Progenitor cell of endocrine pancreas (in vitro differentiated cells): ENCODE results near the gene SYNJ1. TPM values are rescaled to one million over a fixed set of nuclear protein-coding genes. Genes with fewer than 3 reads are reported as not detected.

Experiments
- DNase-seq: peaks from one replicate; pipeline ENCODE4 v3.0.0; 2021; ENCODE audit warnings: low spot score; ENCODE audit not compliant: unreplicated experiment
- H3K27ac Mint-ChIP-seq: 2 replicates; pipeline ENCODE4 v1.8.0; 2021; ENCODE audit warnings: mild to moderate bottlenecking, moderate library complexity, mixed read lengths
- H3K27me3 Mint-ChIP-seq: 2 replicates; pipeline ENCODE4 v1.8.0; 2021; ENCODE audit warnings: mixed read lengths
- H3K36me3 Mint-ChIP-seq: 2 replicates; pipeline ENCODE4 v1.8.0; 2022; ENCODE audit warnings: mixed read lengths; ENCODE audit not compliant: insufficient read depth
- H3K4me1 Mint-ChIP-seq: 2 replicates; pipeline ENCODE4 v1.8.0; 2021; ENCODE audit warnings: low read depth, mixed read lengths
- H3K4me3 Mint-ChIP-seq: 2 replicates; pipeline ENCODE4 v1.8.0; 2021; ENCODE audit warnings: low read depth, mild to moderate bottlenecking, moderate library complexity, mixed read lengths
- H3K9me3 Mint-ChIP-seq: 2 replicates; pipeline ENCODE4 v1.8.0; 2021; ENCODE audit warnings: low read depth, mixed read lengths
- total RNA-seq: library from RNA; stranded (reverse); gene quantifications from 2 replicates; pipeline ENCODE4 v1.2.1, GENCODE V29; 2021
- TF ChIP-seq, protein P1 (sequence below): fragments of 200-600 bp; sonication (generic); IDR thresholded peaks from one replicate; pipeline ENCODE4 v1.5.0; 2021; ENCODE audit warnings: antibody characterized with exemption, mild to moderate bottlenecking; ENCODE audit not compliant: unreplicated experiment

SYNJ1 gene
- total RNA-seq, 1 donor from 2014 or later, result 10.1 TPM

DNA sequence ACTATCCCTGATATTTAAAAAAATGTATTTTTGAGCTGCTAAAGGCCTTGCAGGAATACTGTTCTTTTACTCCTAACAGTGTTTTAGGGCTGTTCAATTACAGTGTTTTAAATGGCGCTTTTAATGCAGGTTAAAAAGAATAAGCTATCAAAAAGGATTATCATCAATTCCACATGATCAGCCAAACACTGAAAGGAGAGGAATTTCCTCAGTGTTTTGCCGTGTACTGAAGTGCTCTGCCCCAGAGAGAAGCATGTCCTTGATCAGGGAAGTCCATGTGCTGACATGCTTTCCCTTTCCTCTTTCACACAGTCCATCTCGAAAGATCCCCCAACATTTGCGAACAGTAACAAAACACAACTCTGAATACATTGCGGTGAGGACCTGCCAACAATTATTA is 119.0 kb downstream of the SYNJ1 start:
- Mint-ChIP-seq H3K36me3 (peaks cover 21% of the 10 kb centered on the region), H3K4me3 (no peak overlapping the region), H3K4me1 (peaks cover 2% of the 10 kb centered on the region), H3K9me3 (no peaks in the 10 kb centered on the region), H3K27ac (no peak overlapping the region), H3K27me3 (no peaks in the 10 kb centered on the region)
- DNase-seq, result no peak
- TF ChIP-seq, protein P1, sequence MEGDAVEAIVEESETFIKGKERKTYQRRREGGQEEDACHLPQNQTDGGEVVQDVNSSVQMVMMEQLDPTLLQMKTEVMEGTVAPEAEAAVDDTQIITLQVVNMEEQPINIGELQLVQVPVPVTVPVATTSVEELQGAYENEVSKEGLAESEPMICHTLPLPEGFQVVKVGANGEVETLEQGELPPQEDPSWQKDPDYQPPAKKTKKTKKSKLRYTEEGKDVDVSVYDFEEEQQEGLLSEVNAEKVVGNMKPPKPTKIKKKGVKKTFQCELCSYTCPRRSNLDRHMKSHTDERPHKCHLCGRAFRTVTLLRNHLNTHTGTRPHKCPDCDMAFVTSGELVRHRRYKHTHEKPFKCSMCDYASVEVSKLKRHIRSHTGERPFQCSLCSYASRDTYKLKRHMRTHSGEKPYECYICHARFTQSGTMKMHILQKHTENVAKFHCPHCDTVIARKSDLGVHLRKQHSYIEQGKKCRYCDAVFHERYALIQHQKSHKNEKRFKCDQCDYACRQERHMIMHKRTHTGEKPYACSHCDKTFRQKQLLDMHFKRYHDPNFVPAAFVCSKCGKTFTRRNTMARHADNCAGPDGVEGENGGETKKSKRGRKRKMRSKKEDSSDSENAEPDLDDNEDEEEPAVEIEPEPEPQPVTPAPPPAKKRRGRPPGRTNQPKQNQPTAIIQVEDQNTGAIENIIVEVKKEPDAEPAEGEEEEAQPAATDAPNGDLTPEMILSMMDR, result no peak

DNA sequence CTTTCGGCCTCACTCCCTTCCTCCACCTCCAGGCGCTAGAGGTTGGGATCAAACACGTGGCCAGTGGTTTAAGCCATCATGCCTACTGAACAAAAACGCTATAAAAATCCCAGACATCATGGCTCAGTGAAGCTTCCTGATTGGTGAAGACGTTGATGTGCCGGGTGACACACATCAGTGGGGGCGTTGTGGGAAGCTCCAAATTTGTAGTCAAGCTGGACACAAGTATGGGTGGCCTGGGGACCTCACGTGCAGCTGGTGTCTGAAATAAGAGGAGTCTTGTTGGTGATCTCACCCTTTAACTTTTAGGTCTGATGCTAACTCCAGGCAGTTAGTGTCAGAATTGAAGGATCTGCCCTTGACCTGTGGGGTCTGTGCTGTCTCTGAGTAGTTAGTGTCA is 122.3 kb downstream of the SYNJ1 start:
- Mint-ChIP-seq H3K27me3 (no peaks in the 10 kb centered on the region), H3K4me1 (no peaks in the 10 kb centered on the region), H3K4me3 (no peak overlapping the region)

DNA sequence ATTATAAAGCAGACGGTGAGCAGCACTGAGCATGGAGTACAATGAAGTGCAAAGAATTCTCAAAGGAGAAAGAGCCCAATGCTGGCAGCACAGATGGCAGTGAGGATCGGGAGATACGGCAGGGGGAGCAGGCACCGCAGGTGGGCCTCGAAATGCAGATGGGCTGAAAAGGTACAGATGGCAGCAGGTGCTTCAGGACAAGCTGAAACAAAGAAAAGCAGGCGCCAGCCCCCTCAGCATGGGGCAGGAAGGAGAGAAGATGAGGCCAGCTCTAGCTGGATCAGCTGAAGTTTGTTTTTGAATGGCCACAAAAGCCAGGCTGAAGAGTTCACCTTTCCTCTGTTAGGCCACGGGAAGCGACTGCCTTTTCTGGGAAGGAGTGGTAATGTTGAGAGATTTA is 123.3 kb downstream of the SYNJ1 start:
- H3K4me3 Mint-ChIP-seq, result no peak overlapping the region
- H3K27ac Mint-ChIP-seq, result no peak overlapping the region
- H3K27me3 Mint-ChIP-seq, result no peaks in the 10 kb centered on the region
- peaks cover 30% of the 10 kb centered on the region for H3K36me3 Mint-ChIP-seq
- no peak for DNase-seq
- TF ChIP-seq, protein P1, result no peak
- H3K4me1 Mint-ChIP-seq, result no peaks in the 10 kb centered on the region
- no peaks in the 10 kb centered on the region for H3K9me3 Mint-ChIP-seq

More for the DNA sequence above, 122.3 kb downstream of the SYNJ1 start:
- peaks cover 33% of the 10 kb centered on the region for H3K36me3 Mint-ChIP-seq
- TF ChIP-seq, protein P1, result no peak
- DNase-seq, result no peak
- H3K9me3 Mint-ChIP-seq, result no peaks in the 10 kb centered on the region
- no peak overlapping the region for H3K27ac Mint-ChIP-seq

DNA sequence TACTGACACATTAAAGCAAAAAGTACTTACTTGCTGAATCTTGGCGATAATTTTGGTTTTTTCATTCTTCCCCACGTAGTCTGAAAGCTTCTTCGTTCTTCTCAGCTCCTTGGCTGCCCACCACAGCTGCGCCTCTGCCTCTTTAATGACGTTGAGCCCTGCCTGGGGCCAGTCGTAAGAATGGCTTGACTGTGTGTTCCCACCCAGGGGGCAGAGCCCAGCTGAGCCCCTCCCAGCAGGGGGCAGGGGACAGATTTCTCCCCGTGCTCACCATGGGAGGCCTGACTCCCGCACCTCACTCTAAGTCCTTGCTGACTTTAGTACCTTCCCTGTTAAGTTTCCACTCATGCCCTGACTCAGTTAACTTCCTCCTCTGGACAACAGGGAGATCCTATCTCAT is 124.7 kb downstream of the SYNJ1 start:
- Mint-ChIP-seq H3K27me3 (no peaks in the 10 kb centered on the region), H3K9me3 (no peaks in the 10 kb centered on the region), H3K27ac (no peak overlapping the region), H3K4me1 (no peaks in the 10 kb centered on the region), H3K4me3 (no peak overlapping the region), H3K36me3 (peaks cover 26% of the 10 kb centered on the region)
- TF ChIP-seq, protein P1, result no peak
- DNase-seq, result no peak

DNA sequence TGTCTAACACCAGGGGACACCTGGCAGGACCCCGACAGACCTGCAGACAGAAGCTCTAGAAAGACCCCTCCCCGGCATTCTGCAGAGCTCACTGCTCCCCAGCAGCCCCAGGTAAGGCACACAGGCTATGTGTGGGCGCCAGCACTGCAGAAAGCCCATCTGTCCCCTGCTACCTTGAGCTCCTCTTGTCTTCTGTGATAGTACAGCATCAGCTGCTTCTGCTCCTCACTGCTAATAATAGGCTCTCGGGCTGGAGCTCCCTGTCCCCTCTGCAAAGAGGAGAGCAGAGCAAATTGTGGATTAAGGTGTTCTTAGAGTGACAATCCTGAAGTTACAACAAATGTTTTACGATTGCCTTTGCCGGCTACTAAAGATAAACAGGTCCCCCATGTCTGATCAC is 125.7 kb downstream of the SYNJ1 start:
- Mint-ChIP-seq H3K36me3 (peaks cover 21% of the 10 kb centered on the region), H3K27ac (no peak overlapping the region), H3K27me3 (no peaks in the 10 kb centered on the region), H3K4me3 (no peak overlapping the region), H3K4me1 (no peaks in the 10 kb centered on the region), H3K9me3 (no peaks in the 10 kb centered on the region)
- no peak for DNase-seq
- TF ChIP-seq, protein P1, result no peak
